Embryonic facial prominence (tissue), 1 donor: Measurements from ENCODE around the gene TNIP1.

ENCODE experiments used
- DNase-seq: peaks from one replicate; pipeline ENCODE4 v3.0.0-alpha.2; 2016; ENCODE audit errors: extremely low spot score

Gene TNIP1

GRCh38 chr5:151001436-151001835, 79.4 kb downstream of the TNIP1 start:
- DNase-seq = no peak

- DNase-seq = no peak
These were observed 81.0 kb downstream of the TNIP1 start for GRCh38 chr5:150999704-151000442.

GRCh38 chr5:150993826-150994412, 86.9 kb downstream of the TNIP1 start:
- DNase-seq = no peak

GRCh38 chr5:150993422-150993821, 87.4 kb downstream of the TNIP1 start:
- no peak for DNase-seq

- no peak for DNase-seq
These were observed 88.1 kb downstream of the TNIP1 start for GRCh38 chr5:150992705-150993104.

- no peak for DNase-seq
These were observed 91.1 kb downstream of the TNIP1 start for GRCh38 chr5:150989695-150990094.

- no peak for DNase-seq
These were observed 93.1 kb downstream of the TNIP1 start for GRCh38 chr5:150987746-150988145.
